Kidney (tissue), 14 donors: ENCODE data around the gene SRSF1. TPM values are rescaled to one million over a fixed set of nuclear protein-coding genes. Genes with fewer than 3 reads are reported as not detected.

Source experiments
- DNase-seq, 5 donors: peaks; one replicate each; pipeline ENCODE4 v3.0.0-alpha.2; 2013 to 2020
- FAIRE-seq: peaks from 2 replicates; lab custom pipeline; 2012; peaks lifted over from hg19 to GRCh38; lab: Jason Lieb, UNC
- H3K27ac ChIP-seq, 2 donors: one replicate each; pipeline ENCODE4 v1.7.0; 2013; ENCODE audit warnings: low read depth in 2 of 2, low read length in 2 of 2, inconsistent platforms in 1 of 2
- H3K27me3 ChIP-seq: one replicate; pipeline ENCODE4 v1.7.1; 2013; ENCODE audit warnings: low read length, inconsistent platforms; ENCODE audit not compliant: control insufficient read depth, insufficient read depth
- H3K36me3 ChIP-seq, 3 donors: one replicate each; pipeline versions ENCODE4 v1.7.0 to v1.7.1; 2013; ENCODE audit warnings: low read length in 3 of 3, control low read depth in 1 of 3, inconsistent platforms in 1 of 3; ENCODE audit not compliant: insufficient read depth in 3 of 3, control insufficient read depth in 2 of 3
- H3K4me1 ChIP-seq, 3 donors: one replicate each; pipeline versions ENCODE4 v1.7.0 to v1.7.1; 2013; ENCODE audit warnings: low read length in 3 of 3, inconsistent platforms in 1 of 3, low read depth in 1 of 3; ENCODE audit not compliant: control insufficient read depth in 2 of 3, insufficient read depth in 2 of 3
- H3K4me3 ChIP-seq, 3 donors: one replicate each; pipeline versions ENCODE4 v1.7.0 to v1.8.1; 2013; ENCODE audit warnings: low read length in 3 of 3, control low read depth in 1 of 3, inconsistent platforms in 1 of 3
- H3K9ac ChIP-seq, 3 donors: one replicate each; pipeline versions ENCODE4 v1.7.0 to v1.7.1; 2013; ENCODE audit warnings: low read length in 3 of 3, control low read depth in 1 of 3, inconsistent platforms in 1 of 3
- H3K9me3 ChIP-seq, 3 donors: one replicate each; pipeline versions ENCODE4 v1.7.0 to v1.7.1; 2013; ENCODE audit warnings: low read length in 3 of 3, control low read depth in 1 of 3, inconsistent platforms in 1 of 3; ENCODE audit not compliant: control insufficient read depth in 2 of 3, insufficient read depth in 1 of 3
- intact Hi-C: fragments of 100-400 bp; cut with DNase I; formaldehyde crosslinking; loops from one replicate; pipeline ENCODE4 v1.11.1; 2022
- polyA plus RNA-seq: library from polyadenylated mRNA; stranded (reverse); fragments of 350-450 nt; fragmentation: Illumina TruSeq; extraction: RNeasy Lipid Tissue Mini Kit (QIAGEN cat#74804); gene quantifications from one replicate; pipeline ENCODE4 v1.2.3, GENCODE V29; 2014; ENCODE audit warnings: low read depth, low replicate concordance; ENCODE audit not compliant: insufficient read depth
- total RNA-seq: library from RNA; stranded (reverse); fragmentation: NEBNext Ultra II Directional; extraction: Animal tissue kit (Norgen Biotek cat#: 25700); gene quantifications from one replicate; pipeline ENCODE4 v1.2.1, GENCODE V29; 2021
- TF ChIP-seq, protein P1 (sequence below): IDR thresholded peaks from 3 replicates; pipeline ENCODE4 v1.5.1; 2012; ENCODE audit warnings: mild to moderate bottlenecking, moderate library complexity, borderline replicate concordance; ENCODE audit not compliant: insufficient read depth; ENCODE audit errors: extremely low read depth
- donor health status: control.
- donor health status: control.
- donor health status: control.
- donor health status: control.
- donor health status: control.
- donor health status: DM: yes; HTN: yes; CAD: no.
- donor health status: Normal renal cell carcinoma (clear cell type).

SRSF1 gene
- total and polyA plus RNA-seq, 2 donors from 2014 or later = 69.8 to 177 TPM

DNA sequence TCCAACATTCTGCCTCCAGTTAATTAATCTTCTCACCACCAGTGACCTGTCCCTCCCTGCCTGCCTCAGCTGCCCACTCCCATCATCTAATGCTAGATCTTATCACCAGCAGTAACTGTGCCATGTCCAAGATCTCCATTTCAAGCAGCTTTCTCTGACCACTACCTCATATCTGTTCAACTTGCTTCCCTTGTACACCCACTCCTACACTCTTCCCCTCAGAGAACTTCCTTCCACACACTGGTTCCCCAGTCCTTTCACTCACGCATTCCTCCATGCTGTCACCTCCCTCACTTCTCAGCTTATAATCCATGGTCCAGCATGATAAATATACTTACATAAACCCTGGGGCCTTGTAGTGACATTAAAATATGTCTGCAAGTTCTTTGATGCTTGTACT is 44.4 kb upstream of the SRSF1 start:
- H3K4me1 ChIP-seq = no peaks in the 10 kb centered on the region
- DNase-seq (no peak), FAIRE-seq (no peak)
- H3K27me3 ChIP-seq = no peaks in the 10 kb centered on the region
- no peaks in the 10 kb centered on the region for H3K9me3 ChIP-seq
- H3K27ac ChIP-seq = no peak overlapping the region
- H3K4me3 ChIP-seq = no peak overlapping the region
- intact Hi-C loops = no loop called here
- H3K9ac ChIP-seq = no peak overlapping the region
- H3K36me3 ChIP-seq = no peaks in the 10 kb centered on the region
- TF ChIP-seq, protein P1, sequence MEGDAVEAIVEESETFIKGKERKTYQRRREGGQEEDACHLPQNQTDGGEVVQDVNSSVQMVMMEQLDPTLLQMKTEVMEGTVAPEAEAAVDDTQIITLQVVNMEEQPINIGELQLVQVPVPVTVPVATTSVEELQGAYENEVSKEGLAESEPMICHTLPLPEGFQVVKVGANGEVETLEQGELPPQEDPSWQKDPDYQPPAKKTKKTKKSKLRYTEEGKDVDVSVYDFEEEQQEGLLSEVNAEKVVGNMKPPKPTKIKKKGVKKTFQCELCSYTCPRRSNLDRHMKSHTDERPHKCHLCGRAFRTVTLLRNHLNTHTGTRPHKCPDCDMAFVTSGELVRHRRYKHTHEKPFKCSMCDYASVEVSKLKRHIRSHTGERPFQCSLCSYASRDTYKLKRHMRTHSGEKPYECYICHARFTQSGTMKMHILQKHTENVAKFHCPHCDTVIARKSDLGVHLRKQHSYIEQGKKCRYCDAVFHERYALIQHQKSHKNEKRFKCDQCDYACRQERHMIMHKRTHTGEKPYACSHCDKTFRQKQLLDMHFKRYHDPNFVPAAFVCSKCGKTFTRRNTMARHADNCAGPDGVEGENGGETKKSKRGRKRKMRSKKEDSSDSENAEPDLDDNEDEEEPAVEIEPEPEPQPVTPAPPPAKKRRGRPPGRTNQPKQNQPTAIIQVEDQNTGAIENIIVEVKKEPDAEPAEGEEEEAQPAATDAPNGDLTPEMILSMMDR = no peak

DNA sequence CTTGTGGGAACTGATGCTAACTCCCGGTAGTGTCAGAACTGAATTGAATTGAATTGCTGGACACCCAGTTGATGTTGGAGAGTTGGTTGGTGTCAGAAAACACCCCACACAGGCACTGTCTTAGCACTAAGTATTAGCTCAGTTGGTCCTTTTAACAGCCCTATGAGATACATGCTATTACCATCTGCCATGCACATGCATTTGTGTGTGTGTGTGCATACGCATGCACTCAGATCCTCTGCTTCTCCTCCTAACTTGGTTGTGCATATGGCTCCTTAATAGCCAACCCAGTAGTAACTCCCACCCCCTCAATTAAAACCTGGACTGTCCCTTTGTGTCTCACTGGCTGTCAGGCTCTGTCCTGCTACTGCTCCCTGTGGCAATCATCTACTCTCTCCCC is 43.9 kb upstream of the SRSF1 start:
- no peak overlapping the region for H3K4me3 ChIP-seq
- H3K9me3 ChIP-seq = no peaks in the 10 kb centered on the region
- H3K36me3 ChIP-seq = no peaks in the 10 kb centered on the region
- H3K4me1 ChIP-seq = no peaks in the 10 kb centered on the region
- TF ChIP-seq, protein P1 = no peak
- intact Hi-C loops = no loop called here
- FAIRE-seq (no peak), DNase-seq (no peak)
- no peaks in the 10 kb centered on the region for H3K27me3 ChIP-seq
- H3K9ac ChIP-seq = no peak overlapping the region
- no peak overlapping the region for H3K27ac ChIP-seq

GRCh38 chr17:58049533-58049932 is 42.5 kb upstream of the SRSF1 start:
- H3K9ac ChIP-seq = no peak overlapping the region
- DNase-seq (no peak), FAIRE-seq (no peak)
- no peaks in the 10 kb centered on the region for H3K36me3 ChIP-seq
- TF ChIP-seq, protein P1 = no peak
- no peaks in the 10 kb centered on the region for H3K27me3 ChIP-seq
- intact Hi-C loops = no loop called here
- no peak overlapping the region for H3K27ac ChIP-seq
- H3K9me3 ChIP-seq = no peaks in the 10 kb centered on the region
- H3K4me3 ChIP-seq = no peak overlapping the region
- H3K4me1 ChIP-seq = no peaks in the 10 kb centered on the region
